HG03135 (cell line): Measurements from ENCODE around the gene CTNNA2.
"Not testable (repeated sequence)": the region's sequence is repeated elsewhere in the genome, so short reads cannot be mapped to it uniquely, and the experiment has no call there.

ENCODE experiments used
- ATAC-seq: cut with Tn5 transposase; IDR thresholded peaks from one replicate; pipeline ENCODE4 v1.9.1; 2021; ENCODE audit warnings: mild to moderate bottlenecking, moderate library complexity; ENCODE audit not compliant: unreplicated experiment

The CTNNA2 gene

GRCh38 chr2:80068038-80068731 lies 555.3 kb downstream of the CTNNA2 start:
- no peak for ATAC-seq

DNA sequence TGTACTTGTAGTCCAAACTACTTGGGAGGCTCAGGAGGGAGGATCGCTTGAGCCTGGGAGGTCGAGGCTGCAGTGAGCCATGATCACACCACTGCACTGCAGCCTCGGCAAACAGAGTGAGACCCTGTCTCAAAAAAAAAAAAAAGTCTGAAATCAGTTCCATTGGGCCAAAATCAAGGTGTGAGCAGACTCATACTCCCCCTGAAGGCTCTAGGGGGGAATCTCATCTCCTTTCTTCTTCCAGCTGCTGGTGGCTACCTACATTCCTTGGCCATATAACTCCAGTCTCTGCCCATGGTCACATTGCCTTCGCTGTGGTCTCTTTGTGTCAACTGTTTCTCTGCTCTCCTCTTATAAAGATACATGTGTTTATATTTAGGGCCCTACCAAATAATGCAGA lies 557.7 kb downstream of the CTNNA2 start:
- no peak for ATAC-seq

- ATAC-seq = no peak
These were observed 559.1 kb downstream of the CTNNA2 start for GRCh38 chr2:80071941-80072340.

GRCh38 chr2:80073134-80073561 lies 560.3 kb downstream of the CTNNA2 start:
- peak; percentile 62 for ATAC-seq

GRCh38 chr2:80074321-80075070 lies 561.6 kb downstream of the CTNNA2 start:
- ATAC-seq = no peak

- ATAC-seq = no peak
These were observed 562.9 kb downstream of the CTNNA2 start for GRCh38 chr2:80075719-80076118.

DNA sequence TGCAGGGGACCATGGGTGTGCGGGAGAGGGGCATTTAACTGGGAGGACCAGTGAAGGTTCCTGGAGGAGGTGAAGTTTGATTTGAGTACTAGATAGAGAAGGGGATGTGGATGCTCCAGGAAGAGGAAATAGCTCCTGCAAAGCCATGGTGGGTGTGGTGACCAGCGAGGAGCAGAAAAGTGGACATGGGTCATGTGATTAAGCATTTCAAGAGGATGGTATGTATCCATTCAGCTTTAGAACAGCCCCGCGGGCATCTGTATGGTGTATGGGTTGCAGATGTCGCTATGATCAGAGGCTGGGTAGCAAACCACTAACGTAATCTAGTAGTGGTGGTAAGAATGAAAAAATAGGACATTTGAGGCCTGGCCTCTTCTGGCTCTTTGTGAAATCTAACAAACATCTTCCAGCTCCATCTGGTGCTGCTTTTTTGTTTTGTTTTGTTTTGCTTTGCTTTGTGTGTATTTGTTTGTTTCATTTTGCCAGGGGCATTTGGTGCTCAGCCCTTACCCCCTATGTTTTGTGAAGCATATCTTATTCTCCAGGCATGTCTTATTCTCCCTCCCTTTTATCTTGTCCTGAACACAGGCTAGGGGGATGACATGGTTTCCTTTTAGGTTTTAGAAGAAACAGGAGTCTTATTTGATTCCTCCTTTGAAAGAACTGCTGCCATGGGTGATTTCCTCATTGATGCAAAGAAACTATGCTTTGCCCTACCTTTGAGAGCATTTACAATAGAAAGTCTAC lies 565.6 kb downstream of the CTNNA2 start:
- ATAC-seq = no peak

GRCh38 chr2:80080957-80081356 lies 568.1 kb downstream of the CTNNA2 start:
- no peak for ATAC-seq

DNA sequence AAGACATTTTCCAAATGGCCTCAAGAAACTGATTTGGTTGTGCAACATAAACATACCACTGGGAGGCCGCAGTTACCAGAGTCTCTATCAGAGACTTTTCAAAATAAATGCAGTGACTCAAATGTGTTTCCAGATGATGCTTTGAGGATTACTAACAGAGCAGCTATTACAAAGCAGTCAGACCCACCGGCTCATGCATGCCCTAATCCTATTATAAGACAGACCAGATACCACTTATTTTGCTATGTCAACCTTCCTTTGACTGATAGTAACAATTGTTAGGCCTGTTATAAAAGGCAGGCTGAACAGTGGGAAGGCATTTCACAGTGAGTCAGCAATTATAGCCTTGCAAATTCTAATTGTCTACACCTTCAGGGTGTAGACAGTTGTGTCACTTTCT lies 574.0 kb downstream of the CTNNA2 start:
- ATAC-seq = no peak

DNA sequence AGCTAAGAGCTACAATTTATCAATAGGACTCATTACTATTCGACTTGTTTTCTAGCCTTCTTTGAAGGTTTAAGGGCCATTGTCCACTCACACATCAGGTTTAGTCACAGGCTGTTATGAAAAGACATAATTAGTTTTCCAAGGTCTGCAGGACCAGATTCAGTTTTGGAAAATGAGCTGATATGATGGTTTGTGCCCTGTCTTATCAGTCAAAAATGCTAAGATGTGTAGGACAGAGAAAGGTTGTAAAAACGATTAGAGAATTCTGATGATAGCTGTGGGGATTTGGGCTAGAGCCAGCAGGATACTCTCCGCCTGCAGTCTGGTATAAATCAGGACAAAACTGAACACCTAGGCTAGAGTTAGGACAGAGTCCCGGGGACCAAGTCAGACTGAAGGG lies 578.4 kb downstream of the CTNNA2 start:
- no peak for ATAC-seq

DNA sequence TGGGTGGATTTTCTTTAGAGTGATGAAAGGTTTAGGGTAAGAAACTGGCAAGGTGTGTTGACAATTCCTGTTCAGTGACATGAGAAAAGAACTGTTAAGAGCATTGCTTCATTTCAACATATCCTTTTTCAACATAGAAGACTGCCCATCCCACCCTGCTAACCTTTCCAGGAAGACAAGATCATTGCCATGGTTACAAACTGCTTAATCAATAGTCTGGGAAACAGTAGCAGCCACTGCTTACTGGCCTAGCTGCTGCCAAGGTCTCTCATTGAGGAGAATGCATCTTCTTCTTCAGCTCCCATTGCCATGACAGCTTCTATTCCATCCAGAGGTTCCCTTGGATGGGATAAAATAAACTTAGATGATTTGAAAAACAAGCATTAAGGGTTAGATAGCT lies 579.6 kb downstream of the CTNNA2 start:
- ATAC-seq = no peak

DNA sequence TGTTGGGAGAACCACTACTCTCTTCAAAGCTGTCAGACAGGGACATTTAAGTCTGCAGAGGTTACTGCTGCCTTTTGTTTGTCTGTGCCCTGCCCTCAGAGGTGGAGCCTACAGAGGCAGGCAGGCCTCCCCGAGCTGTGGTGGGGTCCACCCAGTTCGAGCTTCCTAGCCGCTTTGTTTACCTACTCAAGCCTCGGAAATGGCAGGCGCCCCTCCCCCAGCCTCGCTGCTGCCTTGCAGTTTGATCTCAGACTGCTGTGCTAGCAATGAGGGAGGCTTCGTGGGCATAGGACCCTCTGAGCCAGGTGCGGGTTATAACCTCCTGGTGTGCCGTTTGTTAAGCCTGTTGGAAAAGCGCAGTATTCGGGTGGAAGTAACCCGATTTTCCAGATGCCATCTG lies 585.7 kb downstream of the CTNNA2 start:
- ATAC-seq = not testable (repeated sequence)

DNA sequence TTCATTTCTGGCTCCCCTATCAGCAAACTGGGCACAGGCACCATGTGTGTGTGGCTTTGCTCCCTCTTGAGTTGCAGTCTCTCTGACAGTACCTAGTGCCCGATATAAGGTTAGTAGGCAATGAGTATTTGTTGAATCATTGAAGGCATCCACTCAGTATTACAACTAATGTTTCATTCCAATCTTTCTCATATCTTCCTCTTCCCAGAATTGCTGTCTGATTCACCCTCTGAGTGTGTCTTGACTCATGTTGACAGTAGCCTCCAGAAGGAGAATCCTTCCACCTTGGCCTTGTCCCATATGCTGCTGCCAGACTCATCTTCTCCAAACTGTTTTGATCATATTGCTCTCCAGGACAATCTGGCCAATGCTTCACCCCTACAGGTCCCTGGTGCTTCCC lies 589.2 kb downstream of the CTNNA2 start:
- ATAC-seq = no peak

GRCh38 chr2:80105015-80105640 lies 592.3 kb downstream of the CTNNA2 start:
- ATAC-seq = no peak

- ATAC-seq = no peak
These were observed 598.3 kb downstream of the CTNNA2 start for GRCh38 chr2:80111185-80111584.

GRCh38 chr2:80112790-80113189 lies 599.9 kb downstream of the CTNNA2 start:
- no peak for ATAC-seq

- no peak for ATAC-seq
These were observed 600.5 kb downstream of the CTNNA2 start for GRCh38 chr2:80113399-80113798.

- no peak for ATAC-seq
These were observed 602.0 kb downstream of the CTNNA2 start for GRCh38 chr2:80114812-80115211.

DNA sequence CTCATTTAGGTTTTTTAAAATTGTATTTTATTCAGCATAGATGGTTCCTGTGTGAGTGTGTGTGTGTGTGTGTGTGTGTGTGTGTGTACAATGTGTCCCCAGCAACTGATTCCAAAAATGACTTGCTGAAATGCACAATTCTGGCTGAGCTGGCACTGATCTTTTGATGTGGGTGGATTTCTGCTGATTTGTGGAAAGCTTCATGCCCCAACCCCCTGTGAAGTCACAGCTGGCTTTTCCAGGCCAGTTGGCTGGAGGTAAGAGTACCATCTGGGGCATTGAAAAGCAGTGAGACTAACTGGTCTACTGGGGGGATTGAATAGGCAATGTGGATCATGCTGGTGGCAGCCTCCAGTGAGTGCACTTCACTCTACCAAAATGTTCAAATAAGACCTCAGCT lies 604.5 kb downstream of the CTNNA2 start:
- ATAC-seq = no peak

DNA sequence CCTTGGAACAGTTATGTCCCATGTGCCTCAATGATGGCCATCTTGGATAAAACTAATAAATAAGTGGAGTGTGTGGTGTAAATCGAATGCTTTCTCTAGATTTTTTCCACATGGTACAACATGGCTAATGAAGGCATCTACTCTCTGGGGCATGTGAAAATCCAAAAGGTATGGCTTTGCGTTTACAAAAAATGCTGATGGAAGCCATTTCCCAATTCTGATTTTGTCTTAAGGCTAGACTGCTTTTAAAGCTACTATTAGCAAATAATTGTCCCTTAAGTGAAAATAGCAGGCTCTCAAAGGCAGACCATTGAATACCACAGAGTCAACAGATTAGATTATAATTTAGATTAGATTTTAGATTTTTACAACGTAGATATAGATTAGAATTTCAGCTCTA lies 608.0 kb downstream of the CTNNA2 start:
- ATAC-seq = no peak

- ATAC-seq = no peak
These were observed 609.8 kb downstream of the CTNNA2 start for GRCh38 chr2:80122675-80123074.
